Upper lobe of right lung (tissue), 1 donor: ENCODE data around the gene MYO9A. TPM values are rescaled to one million over a fixed set of nuclear protein-coding genes. Genes with fewer than 3 reads are reported as not detected.

ENCODE experiments used
- ATAC-seq: fragments of 200-7000 bp; cut with Tn5 transposase; one replicate; pipeline ENCODE4 v1.9.1; 2020; ENCODE audit warnings: mild to moderate bottlenecking, moderate library complexity
- DNase-seq: peaks from one replicate; pipeline ENCODE4 v3.0.0-alpha.2; 2020
- H3K27ac ChIP-seq: fragments of 200-600 bp; one replicate; pipeline ENCODE4 v1.8.0; 2022
- H3K27me3 ChIP-seq: fragments of 200-600 bp; one replicate; pipeline ENCODE4 v1.8.0; 2022; ENCODE audit warnings: mild to moderate bottlenecking
- H3K36me3 ChIP-seq: fragments of 200-600 bp; one replicate; pipeline ENCODE4 v1.8.0; 2022
- H3K4me1 ChIP-seq: fragments of 200-600 bp; one replicate; pipeline ENCODE4 v1.8.0; 2022
- H3K4me3 ChIP-seq: fragments of 200-600 bp; one replicate; pipeline ENCODE4 v1.8.0; 2022; ENCODE audit warnings: mild to moderate bottlenecking
- H3K9me3 ChIP-seq: fragments of 200-600 bp; one replicate; pipeline ENCODE4 v1.8.0; 2022
- CTCF ChIP-seq: fragments of 200-600 bp; IDR thresholded peaks from one replicate; pipeline ENCODE4 v1.8.0; 2022; ENCODE audit warnings: antibody characterized with exemption
- intact Hi-C: fragments of 100-400 bp; cut with DNase I; formaldehyde crosslinking; loops from one replicate; pipeline ENCODE4 v1.11.0; 2022
- total RNA-seq: library from RNA; stranded (reverse); fragmentation: NEBNext Ultra II Directional; extraction: Animal tissue kit (Norgen Biotek cat#: 25700); gene quantifications from one replicate; pipeline ENCODE4 v1.2.1, GENCODE V29; 2021
- donor health status: DM: no; HTN: yes; CAD: no; lungs with severe emphysema.

The MYO9A gene
- total RNA-seq, 1 donor from 2014 or later, result 82.5 TPM

DNA sequence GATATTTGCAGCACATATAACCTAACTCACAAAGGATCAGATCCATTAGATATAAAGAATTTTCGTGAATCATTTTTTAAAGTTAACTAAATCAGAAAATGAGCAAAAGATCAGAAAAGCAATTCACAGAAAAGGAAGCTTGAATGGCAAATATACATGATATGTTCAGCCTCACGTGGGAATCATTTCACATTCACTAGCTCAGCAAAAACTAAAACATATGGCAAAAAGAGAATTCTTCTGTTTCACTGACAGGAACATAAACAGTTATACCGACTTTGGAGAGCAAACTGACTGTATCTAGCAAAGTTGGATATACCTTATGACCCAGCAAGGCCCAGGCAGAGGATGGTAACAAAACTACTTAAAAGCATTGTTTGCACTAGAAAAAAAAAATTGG lies 341.6 kb downstream of the MYO9A start:
- intact Hi-C loops, result no loop called here
- TF ChIP-seq CTCF, result no peak
- Histone ChIP-seq H3K4me3 (no peak overlapping the region), H3K36me3 (no peaks in the 10 kb centered on the region), H3K27me3 (no peaks in the 10 kb centered on the region), H3K9me3 (no peaks in the 10 kb centered on the region), H3K4me1 (peaks cover 7% of the 10 kb centered on the region), H3K27ac (no peak overlapping the region)
- no peak for ATAC-seq
- DNase-seq, result no peak

GRCh38 chr15:71775856-71776255 lies 342.1 kb downstream of the MYO9A start:
- DNase-seq, result no peak
- Histone ChIP-seq H3K27me3 (no peaks in the 10 kb centered on the region), H3K4me3 (no peak overlapping the region), H3K27ac (no peak overlapping the region), H3K9me3 (no peaks in the 10 kb centered on the region), H3K4me1 (peaks cover 7% of the 10 kb centered on the region), H3K36me3 (no peaks in the 10 kb centered on the region)
- TF ChIP-seq CTCF, result no peak
- intact Hi-C loops, result no loop called here
- ATAC-seq, result no peak

DNA sequence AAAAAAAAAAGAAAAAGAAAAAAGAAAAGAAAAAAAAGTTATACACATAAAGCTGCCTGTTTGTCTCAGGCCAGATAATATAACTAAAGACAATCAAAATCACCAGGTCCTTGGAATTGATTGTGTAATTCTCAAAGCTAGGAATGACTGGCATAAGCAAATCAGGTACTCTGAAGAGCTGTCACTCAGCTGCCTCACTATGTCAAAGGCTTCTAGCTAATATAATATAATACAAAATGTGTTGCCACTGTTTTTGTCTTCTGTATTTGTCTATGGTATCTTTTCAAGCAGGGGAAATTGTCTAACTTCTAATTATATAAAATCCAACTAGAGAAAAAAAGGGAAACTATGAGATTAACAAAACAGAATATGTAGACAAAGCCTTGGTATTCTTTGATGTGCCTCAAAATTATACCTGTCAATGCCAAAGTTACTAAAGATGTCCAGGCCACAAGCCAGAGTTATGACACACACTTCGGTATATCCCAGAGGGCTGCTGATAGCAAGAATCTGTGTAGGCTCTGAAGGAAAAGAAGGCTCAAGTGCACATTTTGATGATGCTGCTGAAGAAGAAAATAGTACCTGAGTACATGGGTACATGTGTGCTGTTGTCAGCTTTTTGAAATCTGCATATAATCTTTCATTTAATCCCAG lies 344.6 kb downstream of the MYO9A start:
- no peak overlapping the region for H3K27ac ChIP-seq
- DNase-seq, result no peak
- H3K4me3 ChIP-seq, result no peak overlapping the region
- intact Hi-C loops, result no loop called here
- no peaks in the 10 kb centered on the region for H3K36me3 ChIP-seq
- no peak for TF ChIP-seq CTCF
- H3K4me1 ChIP-seq, result no peaks in the 10 kb centered on the region
- H3K9me3 ChIP-seq, result no peaks in the 10 kb centered on the region
- ATAC-seq, result no peak
- H3K27me3 ChIP-seq, result no peaks in the 10 kb centered on the region

Other genes with a start within 250 kb of the MYO9A start
- gene SENP8, start 253 bp upstream of the MYO9A start, total RNA-seq, result 3.3 TPM
- 27.4 TPM for gene GRAMD2A, start 79.6 kb upstream of the MYO9A start, total RNA-seq
- 426 TPM for gene PKM, start 113.0 kb upstream of the MYO9A start, total RNA-seq
- 87.9 TPM for gene PARP6, start 154.4 kb upstream of the MYO9A start, total RNA-seq
- gene CELF6, start 202.0 kb upstream of the MYO9A start, total RNA-seq, result 5.4 TPM